ENCODE data around the gene MZT1. TPM values are rescaled to one million over a fixed set of nuclear protein-coding genes. Genes with fewer than 3 reads are reported as not detected.

Gene MZT1
- total RNA-seq, 1 experiment from 2014 or later = 38.9 TPM

GRCh38 chr13:72751220-72751619, 23.8 kb upstream of the MZT1 start:
- Histone ChIP-seq H3K36me3 (ENCODE audit: insufficient read depth, low read length, poor library complexity, severe bottlenecking) (peaks cover 81% of the 10 kb centered on the region), H3K9me3 (ENCODE audit: low read depth, low read length, poor library complexity, severe bottlenecking) (no peaks in the 10 kb centered on the region), H3K4me3 (ENCODE audit: low read depth, low read length, poor library complexity, severe bottlenecking) (no peak overlapping the region), H3K27ac (ENCODE audit: low read depth, low read length, poor library complexity, severe bottlenecking) (no peak overlapping the region), H3K27me3 (replicated peaks; ENCODE audit: insufficient read depth, low read depth, low read length, poor library complexity) (no peaks in the 10 kb centered on the region), H3K4me1 (ENCODE audit: insufficient read depth, low read length, poor library complexity, severe bottlenecking) (no peaks in the 10 kb centered on the region)
- CTCF ChIA-PET = no interaction called here
- BruUV-seq (replicated peaks) = no TSS peak
- POLR2A ChIA-PET (ENCODE audit: low non-redundant PET) = no interaction called here
- intact Hi-C loops (cut with micrococcal nuclease; ENCODE audit: unreplicated experiment) = no loop called here
- no peak for DNase-seq (ENCODE audit: low spot score)
- no peak for TF ChIP-seq EZH2 (IDR thresholded peaks at IDR 0.05; ENCODE audit: borderline replicate concordance, low read depth, low read length, poor library complexity, severe bottlenecking)
- TF ChIP-seq, protein P1, sequence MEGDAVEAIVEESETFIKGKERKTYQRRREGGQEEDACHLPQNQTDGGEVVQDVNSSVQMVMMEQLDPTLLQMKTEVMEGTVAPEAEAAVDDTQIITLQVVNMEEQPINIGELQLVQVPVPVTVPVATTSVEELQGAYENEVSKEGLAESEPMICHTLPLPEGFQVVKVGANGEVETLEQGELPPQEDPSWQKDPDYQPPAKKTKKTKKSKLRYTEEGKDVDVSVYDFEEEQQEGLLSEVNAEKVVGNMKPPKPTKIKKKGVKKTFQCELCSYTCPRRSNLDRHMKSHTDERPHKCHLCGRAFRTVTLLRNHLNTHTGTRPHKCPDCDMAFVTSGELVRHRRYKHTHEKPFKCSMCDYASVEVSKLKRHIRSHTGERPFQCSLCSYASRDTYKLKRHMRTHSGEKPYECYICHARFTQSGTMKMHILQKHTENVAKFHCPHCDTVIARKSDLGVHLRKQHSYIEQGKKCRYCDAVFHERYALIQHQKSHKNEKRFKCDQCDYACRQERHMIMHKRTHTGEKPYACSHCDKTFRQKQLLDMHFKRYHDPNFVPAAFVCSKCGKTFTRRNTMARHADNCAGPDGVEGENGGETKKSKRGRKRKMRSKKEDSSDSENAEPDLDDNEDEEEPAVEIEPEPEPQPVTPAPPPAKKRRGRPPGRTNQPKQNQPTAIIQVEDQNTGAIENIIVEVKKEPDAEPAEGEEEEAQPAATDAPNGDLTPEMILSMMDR (conservative IDR thresholded peaks at IDR 0.05; ENCODE audit: low read depth, low read length) = no peak

GRCh38 chr13:72745260-72745659, 17.8 kb upstream of the MZT1 start:
- Histone ChIP-seq H3K27ac (ENCODE audit: low read depth, low read length, poor library complexity, severe bottlenecking) (no peak overlapping the region), H3K27me3 (replicated peaks; ENCODE audit: insufficient read depth, low read depth, low read length, poor library complexity) (no peaks in the 10 kb centered on the region), H3K4me3 (ENCODE audit: low read depth, low read length, poor library complexity, severe bottlenecking) (no peak overlapping the region), H3K36me3 (ENCODE audit: insufficient read depth, low read length, poor library complexity, severe bottlenecking) (peaks cover 72% of the 10 kb centered on the region), H3K9me3 (ENCODE audit: low read depth, low read length, poor library complexity, severe bottlenecking) (no peaks in the 10 kb centered on the region), H3K4me1 (ENCODE audit: insufficient read depth, low read length, poor library complexity, severe bottlenecking) (no peaks in the 10 kb centered on the region)
- POLR2A ChIA-PET (ENCODE audit: low non-redundant PET) = no interaction called here
- intact Hi-C loops (cut with micrococcal nuclease; ENCODE audit: unreplicated experiment) = no loop called here
- CTCF ChIA-PET = no interaction called here
- no peak for DNase-seq (ENCODE audit: low spot score)
- BruUV-seq (replicated peaks) = no TSS peak
- no peak for TF ChIP-seq EZH2 (IDR thresholded peaks at IDR 0.05; ENCODE audit: borderline replicate concordance, low read depth, low read length, poor library complexity, severe bottlenecking)
- TF ChIP-seq, protein P1 (conservative IDR thresholded peaks at IDR 0.05; ENCODE audit: low read depth, low read length) = no peak

- Histone ChIP-seq H3K27ac (ENCODE audit: low read depth, low read length, poor library complexity, severe bottlenecking) (no peak overlapping the region), H3K4me3 (ENCODE audit: low read depth, low read length, poor library complexity, severe bottlenecking) (no peak overlapping the region), H3K27me3 (replicated peaks; ENCODE audit: insufficient read depth, low read depth, low read length, poor library complexity) (no peaks in the 10 kb centered on the region), H3K36me3 (ENCODE audit: insufficient read depth, low read length, poor library complexity, severe bottlenecking) (peaks cover 58% of the 10 kb centered on the region), H3K4me1 (ENCODE audit: insufficient read depth, low read length, poor library complexity, severe bottlenecking) (no peaks in the 10 kb centered on the region), H3K9me3 (ENCODE audit: low read depth, low read length, poor library complexity, severe bottlenecking) (no peaks in the 10 kb centered on the region)
- DNase-seq (ENCODE audit: low spot score) = no peak
- CTCF ChIA-PET = interaction anchor here (0.6 kb wide), 1 partner anchor 69 kb away, joined by 8 read pairs; no protein-coding TSS in a partner anchor
- no peak for TF ChIP-seq EZH2 (IDR thresholded peaks at IDR 0.05; ENCODE audit: borderline replicate concordance, low read depth, low read length, poor library complexity, severe bottlenecking)
- TF ChIP-seq, protein P1 (conservative IDR thresholded peaks at IDR 0.05; ENCODE audit: low read depth, low read length) = no peak
- BruUV-seq (replicated peaks) = no TSS peak
- intact Hi-C loops (cut with micrococcal nuclease; ENCODE audit: unreplicated experiment) = no loop called here
- POLR2A ChIA-PET (ENCODE audit: low non-redundant PET) = no interaction called here
Measured at GRCh38 chr13:72740015-72740414, 12.6 kb upstream of the MZT1 start.

Measured in A673 (cell line).